Measurements from ENCODE around the gene LINGO3. TPM values are rescaled to one million over a fixed set of nuclear protein-coding genes. Genes with fewer than 3 reads are reported as not detected.

Gene LINGO3
- total and polyA plus RNA-seq, 2 donors (not counting 3 experiments of a cell fraction or from before 2014, with no cell fraction given): not detected

DNA sequence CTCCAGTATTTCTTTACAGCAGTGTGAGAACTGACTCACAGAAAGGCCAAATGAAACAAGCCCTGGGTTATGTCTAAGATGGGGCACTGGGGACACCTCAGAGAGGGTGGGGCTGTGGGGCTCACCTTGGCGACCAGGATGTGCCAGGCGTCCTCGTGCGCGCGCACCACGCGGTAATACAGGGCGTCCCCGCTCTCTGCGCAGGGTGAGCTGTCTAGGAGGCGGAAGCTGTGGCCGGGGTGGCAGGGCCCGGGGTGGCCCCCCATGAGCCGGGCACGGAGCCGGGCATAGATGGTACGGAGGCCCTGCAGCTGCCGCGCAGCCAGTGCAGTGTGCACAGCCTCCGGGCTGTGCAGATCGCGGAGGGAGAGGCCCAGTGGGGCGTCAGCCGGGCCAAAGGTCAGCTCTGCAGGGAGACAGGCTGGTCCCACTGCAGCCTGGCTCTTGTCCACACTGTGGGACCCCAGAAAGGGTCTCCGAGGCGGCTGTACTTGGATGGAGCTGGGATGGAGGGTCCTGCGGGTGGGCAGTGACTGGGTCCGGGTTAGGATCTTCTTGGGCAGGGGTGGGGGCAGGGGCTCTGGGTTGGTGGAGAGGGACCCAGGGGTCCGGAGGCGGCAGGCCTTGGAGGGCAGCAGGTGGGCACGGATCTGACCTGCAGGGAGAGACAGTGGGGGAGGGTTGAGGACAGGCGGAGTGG lies 29.3 kb downstream of the LINGO3 start:
- ChIA-PET POLR2A (interaction anchor here (0.7 kb wide), 2 partner anchors 45 to 737 kb away, joined by 3 read pairs; no protein-coding TSS in a partner anchor), CTCF (interaction anchor here (1.5 kb wide), 1 partner anchor 37 kb away, joined by 7 read pairs; no protein-coding TSS in a partner anchor)
- TF ChIP-seq MAX (IDR thresholded peaks at IDR 0.05; ENCODE audit: insufficient read depth, insufficient read length): no peak
- no peak for TF ChIP-seq EZH2 (IDR thresholded peaks at IDR 0.05; ENCODE audit: borderline replicate concordance, low read depth, low read length, severe bottlenecking)
- no peak for TF ChIP-seq GATA2 (IDR thresholded peaks at IDR 0.05; ENCODE audit: insufficient read depth, insufficient read length, low read depth, low read length)
- Histone ChIP-seq H3K9me3 (replicated peaks; ENCODE audit: control insufficient read depth, insufficient read depth, low read length) (no peaks in the 10 kb centered on the region), H3K36me3 (ENCODE audit: control insufficient read depth in 2 of 2, extremely low read depth in 1 of 2, insufficient read depth in 2 of 2, low read length in 2 of 2) (peaks cover 0 to 8% of the 10 kb centered on the region in 2 experiments), H3K79me2 (ENCODE audit: control insufficient read depth, insufficient read depth, low read length) (peaks cover 8% of the 10 kb centered on the region), H3K27me3 (ENCODE audit: control insufficient read depth in 2 of 2, insufficient read depth in 2 of 2, low read length in 2 of 2) (peaks cover 2 to 6% of the 10 kb centered on the region in 2 experiments), H3K4me2 (ENCODE audit: insufficient read depth, low read length) (no peak overlapping the region), H3K4me1 (ENCODE audit: control insufficient read depth, extremely low read depth, insufficient read depth, low read length) (peaks cover 16% of the 10 kb centered on the region), H3K9me1 (replicated peaks; ENCODE audit: control insufficient read depth, extremely low read depth, insufficient read depth, low read length) (no peaks in the 10 kb centered on the region), H3K4me3 (replicated peaks in 1 of 3; ENCODE audit: insufficient read depth in 1 of 3, low read depth in 1 of 3, low read length in 3 of 3) (no peak overlapping the region), H4K20me1 (replicated peaks; ENCODE audit: control insufficient read depth, extremely low read depth, insufficient read depth, low read length) (no peaks in the 10 kb centered on the region), H3K9ac (replicated peaks; ENCODE audit: extremely low read depth, insufficient read depth, low read length) (no peak overlapping the region), H3K27ac (ENCODE audit: insufficient read depth, low read depth, low read length) (no peak overlapping the region), H2AFZ (ENCODE audit: low read depth, low read length) (no peak overlapping the region)
- BruUV-seq (replicated peaks): no TSS peak
- DNase-seq (ENCODE audit: low read depth, low spot score) (no peak), FAIRE-seq (no peak)
- intact Hi-C loops (cut with micrococcal nuclease) (no loop called here), dilution Hi-C loops (cut with MboI; ENCODE audit: extremely low pct_ligation_motif_present, low sequenced_read_pairs) (no loop called here)

GRCh38 chr19:2277138-2277537 lies 30.8 kb downstream of the LINGO3 start:
- intact Hi-C loops (cut with micrococcal nuclease): no loop called here
- no peak for FAIRE-seq

More at GRCh38 chr19:2277138-2277537, 30.8 kb downstream of the LINGO3 start:
- Histone ChIP-seq H3K4me3 (replicated peaks in 1 of 3; ENCODE audit: insufficient read depth in 1 of 3, low read depth in 1 of 3, low read length in 3 of 3) (no peak overlapping the region), H4K20me1 (replicated peaks; ENCODE audit: control insufficient read depth, extremely low read depth, insufficient read depth, low read length) (no peaks in the 10 kb centered on the region), H3K4me2 (ENCODE audit: insufficient read depth, low read length) (no peak overlapping the region), H3K27me3 (ENCODE audit: control insufficient read depth in 2 of 2, insufficient read depth in 2 of 2, low read length in 2 of 2) (peaks cover 0 to 5% of the 10 kb centered on the region in 2 experiments), H3K9me1 (replicated peaks; ENCODE audit: control insufficient read depth, extremely low read depth, insufficient read depth, low read length) (no peaks in the 10 kb centered on the region), H3K36me3 (ENCODE audit: control insufficient read depth in 2 of 2, extremely low read depth in 1 of 2, insufficient read depth in 2 of 2, low read length in 2 of 2) (peaks cover 2 to 12% of the 10 kb centered on the region in 2 experiments), H3K9me3 (replicated peaks; ENCODE audit: control insufficient read depth, insufficient read depth, low read length) (no peaks in the 10 kb centered on the region), H3K27ac (ENCODE audit: insufficient read depth, low read depth, low read length) (no peak overlapping the region), H2AFZ (ENCODE audit: low read depth, low read length) (no peak overlapping the region), H3K9ac (replicated peaks; ENCODE audit: extremely low read depth, insufficient read depth, low read length) (no peak overlapping the region), H3K4me1 (ENCODE audit: control insufficient read depth, extremely low read depth, insufficient read depth, low read length) (peaks cover 25% of the 10 kb centered on the region), H3K79me2 (ENCODE audit: control insufficient read depth, insufficient read depth, low read length) (peaks cover 21% of the 10 kb centered on the region)
- TF ChIP-seq FOS (IDR thresholded peaks at IDR 0.05; ENCODE audit: borderline replicate concordance, insufficient read depth, low read length) (no peak), POLR2AphosphoS5 (IDR thresholded peaks at IDR 0.05; ENCODE audit: insufficient read depth, low read depth, low read length) (no peak), POLR2A (IDR thresholded peaks at IDR 0.05; ENCODE audit: low read depth, low read length) (no peak), CTCF (IDR thresholded peaks at IDR 0.05; ENCODE audit: extremely low read depth in 1 of 2, insufficient read depth in 1 of 2, low read depth in 1 of 2, low read length in 2 of 2) (no peak), GATA2 (IDR thresholded peaks at IDR 0.05; ENCODE audit: insufficient read depth, insufficient read length, low read depth, low read length) (no peak), MYC (IDR thresholded peaks at IDR 0.05; ENCODE audit: low read depth, low read length) (no peak), MAX (IDR thresholded peaks at IDR 0.05; ENCODE audit: insufficient read depth, insufficient read length) (no peak), JUN (IDR thresholded peaks at IDR 0.05; ENCODE audit: borderline replicate concordance, insufficient read depth, insufficient read length, low read depth) (no peak), EZH2 (IDR thresholded peaks at IDR 0.05; ENCODE audit: borderline replicate concordance, low read depth, low read length, severe bottlenecking) (no peak)
- dilution Hi-C loops (cut with MboI; ENCODE audit: extremely low pct_ligation_motif_present, low sequenced_read_pairs): no loop called here
- no peak for DNase-seq (ENCODE audit: low read depth, low spot score)
- no TSS peak for BruUV-seq (replicated peaks)
- ChIA-PET CTCF (interaction anchor here (0.8 to 1.5 kb wide), 2 partner anchors 39 to 334 kb away, joined by 3 to 7 read pairs; no protein-coding TSS in a partner anchor), POLR2A (no interaction called here)

All from endothelial cell of umbilical vein (primary cell).